Measurements from ENCODE around the gene TNFRSF8. TPM values are rescaled to one million over a fixed set of nuclear protein-coding genes. Genes with fewer than 3 reads are reported as not detected.

TNFRSF8 gene
- total RNA-seq, 1 experiment from 2014 or later: 0.13 TPM

DNA sequence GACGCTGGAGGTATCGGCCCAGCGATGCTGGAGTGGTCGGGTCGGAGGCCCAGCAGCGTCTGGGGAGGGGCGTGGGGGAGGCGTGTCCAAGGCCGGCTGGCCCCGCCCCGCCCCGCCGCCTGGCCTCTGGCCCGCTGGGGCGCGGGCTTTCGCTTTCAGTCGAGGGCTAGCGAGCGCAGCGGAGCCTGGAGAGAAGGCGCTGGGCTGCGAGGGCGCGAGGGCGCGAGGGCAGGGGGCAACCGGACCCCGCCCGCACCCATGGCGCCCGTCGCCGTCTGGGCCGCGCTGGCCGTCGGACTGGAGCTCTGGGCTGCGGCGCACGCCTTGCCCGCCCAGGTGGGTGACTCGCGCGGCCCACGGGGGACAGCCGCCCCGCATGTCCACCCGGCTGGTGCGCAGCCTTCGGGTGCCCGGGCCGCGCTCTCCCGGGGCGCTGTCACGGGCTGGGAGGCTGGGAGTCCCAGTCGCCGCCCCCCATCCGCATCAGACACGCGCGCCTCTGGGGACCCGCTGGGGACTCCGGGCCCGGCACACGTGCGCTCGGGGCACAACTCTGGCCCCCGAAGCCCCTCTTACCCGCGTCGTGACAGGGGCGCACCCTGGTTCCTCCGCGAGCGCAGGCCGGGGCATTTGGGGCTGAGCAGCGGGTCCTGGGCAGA, 103.9 kb downstream of the TNFRSF8 start, which contains the start of gene TNFRSF1B:
TSS of gene TNFRSF1B (plus strand) at position 158 of the 659 bp plus-strand sequence. CDS start at position 259, 101 bp downstream.
- POLR2A ChIA-PET: no interaction called here

DNA sequence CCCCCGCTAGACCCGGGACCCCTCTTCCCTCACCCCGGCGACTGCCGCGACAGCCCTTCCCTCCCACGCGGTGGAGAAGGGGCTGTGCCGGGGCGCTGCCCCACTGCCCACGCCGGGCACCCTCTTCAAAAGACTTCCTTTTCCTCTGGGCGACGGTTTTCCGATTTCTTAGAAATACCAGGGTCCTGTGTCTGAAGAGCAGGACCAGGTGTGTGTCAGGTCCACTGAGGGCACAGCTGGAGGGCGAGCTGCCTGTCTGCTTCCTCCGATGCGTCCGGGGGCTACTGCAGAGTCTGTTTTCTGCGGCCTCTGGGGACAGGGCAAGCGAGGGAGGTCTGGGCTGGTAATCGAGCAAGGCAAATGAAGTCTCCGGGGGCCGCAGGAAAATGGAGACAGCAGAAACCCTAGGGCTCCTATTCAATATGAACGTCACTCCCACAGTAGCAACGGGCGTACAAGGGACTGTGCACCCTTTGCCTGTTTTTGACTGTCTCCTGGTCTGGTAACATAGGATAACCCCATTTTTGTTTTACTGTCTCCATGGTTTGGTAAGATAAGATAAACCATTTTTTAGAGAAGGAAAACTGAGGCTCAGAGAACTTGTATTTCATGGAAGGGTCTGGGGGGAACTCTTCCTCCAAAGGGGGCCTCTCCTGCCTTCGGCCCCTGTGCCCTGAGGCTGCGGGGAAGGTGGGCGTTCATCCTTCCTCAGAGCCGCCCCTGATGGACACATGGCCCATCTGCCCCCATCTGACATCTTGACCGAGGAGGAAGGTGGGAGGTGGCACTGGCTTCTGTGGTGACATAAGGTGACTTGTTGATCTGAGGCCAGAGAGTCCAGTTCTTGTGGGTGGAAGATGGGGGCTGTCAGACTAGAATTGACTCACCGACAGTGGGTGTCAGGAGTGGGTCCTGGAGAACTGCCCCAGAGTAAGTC, 104.7 kb downstream of the TNFRSF8 start:
- Histone ChIP-seq H3K9me3 (ENCODE audit: control insufficient read depth, insufficient read depth, low read depth, low read length) (no peaks in the 10 kb centered on the region), H3K4me1 (ENCODE audit: control insufficient read depth, insufficient read depth, low read length) (0 out of 2 replicates have a peak, but pooled peaks cover 4% of the 10 kb centered on the region), H3K36me3 (ENCODE audit: control insufficient read depth, insufficient read depth, low read length) (no peaks in the 10 kb centered on the region), H3K4me3 (ENCODE audit: low read depth in 2 of 2, low read length in 2 of 2) (peak overlapping the region; percentile 52 to 57), H3K27ac (ENCODE audit: low read length) (0 out of 2 replicates have a peak overlapping the region, but pooled peaks have one; percentile 44), H3K27me3 (ENCODE audit: control insufficient read depth, insufficient read depth, low read length) (no peaks in the 10 kb centered on the region)
- in situ Hi-C loops (cut with HindIII; ENCODE audit: low pct_unique_long_range_greater_than_20kb, low sequenced_read_pairs) (no loop called here), intact Hi-C loops (cut with micrococcal nuclease; ENCODE audit: unreplicated experiment) (no loop called here)
- ChIA-PET POLR2A (no interaction called here), CTCF (no interaction called here)
- BruUV-seq (replicated peaks): no TSS peak
- DNase-seq (ENCODE audit: low read depth, low spot score): no peak
- 0 out of 2 replicates have a peak, but pooled peaks have one; percentile 4 for ATAC-seq
- TF ChIP-seq, protein P1, sequence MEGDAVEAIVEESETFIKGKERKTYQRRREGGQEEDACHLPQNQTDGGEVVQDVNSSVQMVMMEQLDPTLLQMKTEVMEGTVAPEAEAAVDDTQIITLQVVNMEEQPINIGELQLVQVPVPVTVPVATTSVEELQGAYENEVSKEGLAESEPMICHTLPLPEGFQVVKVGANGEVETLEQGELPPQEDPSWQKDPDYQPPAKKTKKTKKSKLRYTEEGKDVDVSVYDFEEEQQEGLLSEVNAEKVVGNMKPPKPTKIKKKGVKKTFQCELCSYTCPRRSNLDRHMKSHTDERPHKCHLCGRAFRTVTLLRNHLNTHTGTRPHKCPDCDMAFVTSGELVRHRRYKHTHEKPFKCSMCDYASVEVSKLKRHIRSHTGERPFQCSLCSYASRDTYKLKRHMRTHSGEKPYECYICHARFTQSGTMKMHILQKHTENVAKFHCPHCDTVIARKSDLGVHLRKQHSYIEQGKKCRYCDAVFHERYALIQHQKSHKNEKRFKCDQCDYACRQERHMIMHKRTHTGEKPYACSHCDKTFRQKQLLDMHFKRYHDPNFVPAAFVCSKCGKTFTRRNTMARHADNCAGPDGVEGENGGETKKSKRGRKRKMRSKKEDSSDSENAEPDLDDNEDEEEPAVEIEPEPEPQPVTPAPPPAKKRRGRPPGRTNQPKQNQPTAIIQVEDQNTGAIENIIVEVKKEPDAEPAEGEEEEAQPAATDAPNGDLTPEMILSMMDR (IDR thresholded peaks at IDR 0.05): no peak
- TF ChIP-seq POLR2AphosphoS5 (IDR thresholded peaks at IDR 0.05; ENCODE audit: low read depth, low read length) (no peak), TCF7L2 (IDR thresholded peaks at IDR 0.05; ENCODE audit: low read depth, low read length) (no peak), SIN3A (IDR thresholded peaks at IDR 0.05; ENCODE audit: borderline replicate concordance, insufficient read depth, low read depth, low read length) (no peak)
- TF ChIP-seq, protein P2, sequence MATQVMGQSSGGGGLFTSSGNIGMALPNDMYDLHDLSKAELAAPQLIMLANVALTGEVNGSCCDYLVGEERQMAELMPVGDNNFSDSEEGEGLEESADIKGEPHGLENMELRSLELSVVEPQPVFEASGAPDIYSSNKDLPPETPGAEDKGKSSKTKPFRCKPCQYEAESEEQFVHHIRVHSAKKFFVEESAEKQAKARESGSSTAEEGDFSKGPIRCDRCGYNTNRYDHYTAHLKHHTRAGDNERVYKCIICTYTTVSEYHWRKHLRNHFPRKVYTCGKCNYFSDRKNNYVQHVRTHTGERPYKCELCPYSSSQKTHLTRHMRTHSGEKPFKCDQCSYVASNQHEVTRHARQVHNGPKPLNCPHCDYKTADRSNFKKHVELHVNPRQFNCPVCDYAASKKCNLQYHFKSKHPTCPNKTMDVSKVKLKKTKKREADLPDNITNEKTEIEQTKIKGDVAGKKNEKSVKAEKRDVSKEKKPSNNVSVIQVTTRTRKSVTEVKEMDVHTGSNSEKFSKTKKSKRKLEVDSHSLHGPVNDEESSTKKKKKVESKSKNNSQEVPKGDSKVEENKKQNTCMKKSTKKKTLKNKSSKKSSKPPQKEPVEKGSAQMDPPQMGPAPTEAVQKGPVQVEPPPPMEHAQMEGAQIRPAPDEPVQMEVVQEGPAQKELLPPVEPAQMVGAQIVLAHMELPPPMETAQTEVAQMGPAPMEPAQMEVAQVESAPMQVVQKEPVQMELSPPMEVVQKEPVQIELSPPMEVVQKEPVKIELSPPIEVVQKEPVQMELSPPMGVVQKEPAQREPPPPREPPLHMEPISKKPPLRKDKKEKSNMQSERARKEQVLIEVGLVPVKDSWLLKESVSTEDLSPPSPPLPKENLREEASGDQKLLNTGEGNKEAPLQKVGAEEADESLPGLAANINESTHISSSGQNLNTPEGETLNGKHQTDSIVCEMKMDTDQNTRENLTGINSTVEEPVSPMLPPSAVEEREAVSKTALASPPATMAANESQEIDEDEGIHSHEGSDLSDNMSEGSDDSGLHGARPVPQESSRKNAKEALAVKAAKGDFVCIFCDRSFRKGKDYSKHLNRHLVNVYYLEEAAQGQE (IDR thresholded peaks at IDR 0.05; ENCODE audit: insufficient read depth in 1 of 2, low read depth in 2 of 2, low read length in 1 of 2): no peak

More for the DNA sequence above, 103.9 kb downstream of the TNFRSF8 start, which contains the start of gene TNFRSF1B:
- ATAC-seq (peak; percentile 76), DNase-seq (ENCODE audit: low read depth, low spot score) (no peak)
- no peaks in the 10 kb centered on the region for H3K36me3 ChIP-seq (ENCODE audit: control insufficient read depth, insufficient read depth, low read length)
- no peaks in the 10 kb centered on the region for H3K27me3 ChIP-seq (ENCODE audit: control insufficient read depth, insufficient read depth, low read length)
- H3K4me1 ChIP-seq (ENCODE audit: control insufficient read depth, insufficient read depth, low read length): peaks cover 11% of the 10 kb centered on the region
- BruUV-seq (replicated peaks): no TSS peak
- H3K9me3 ChIP-seq (ENCODE audit: control insufficient read depth, insufficient read depth, low read depth, low read length): no peaks in the 10 kb centered on the region
- CTCF ChIA-PET: interaction anchor here (0.8 to 1.0 kb wide), 2 partner anchors 19 to 42 kb away, joined by 3 read pairs; no protein-coding TSS in a partner anchor
- in situ Hi-C loops (cut with HindIII; ENCODE audit: low pct_unique_long_range_greater_than_20kb, low sequenced_read_pairs) (no loop called here), intact Hi-C loops (cut with micrococcal nuclease; ENCODE audit: unreplicated experiment) (no loop called here)
- TF ChIP-seq, protein P2 (IDR thresholded peaks at IDR 0.05; ENCODE audit: insufficient read depth in 1 of 2, low read depth in 2 of 2, low read length in 1 of 2): no peak
- TF ChIP-seq POLR2AphosphoS5 (IDR thresholded peaks at IDR 0.05; ENCODE audit: low read depth, low read length): peak; percentile 28; the same call in 1 of the 2 replicates
- no peak for TF ChIP-seq SIN3A (IDR thresholded peaks at IDR 0.05; ENCODE audit: borderline replicate concordance, insufficient read depth, low read depth, low read length)
- TF ChIP-seq TCF7L2 (IDR thresholded peaks at IDR 0.05; ENCODE audit: low read depth, low read length): no peak
- TF ChIP-seq, protein P1 (IDR thresholded peaks at IDR 0.05): no peak
- H3K27ac ChIP-seq (ENCODE audit: low read length): 0 out of 2 replicates have a peak within 1 kb of the TSS, but pooled peaks have one; percentile 44
- H3K4me3 ChIP-seq (ENCODE audit: low read depth in 2 of 2, low read length in 2 of 2): peak within 1 kb of the TSS; percentile 52 to 57

Measured in Panc1 (cell line).